WTC11 (cell line): ENCODE results near the gene SUN2. TPM values are rescaled to one million over a fixed set of nuclear protein-coding genes. Genes with fewer than 3 reads are reported as not detected.

Experiments
- ATAC-seq: fragments of 200-7000 bp; cut with Tn5 transposase; 2 replicates; pipeline ENCODE4 v1.10.0; 2021; ENCODE audit warnings: mild to moderate bottlenecking, moderate library complexity
- CTCF ChIA-PET: fragments of 300-600 bp; sonication (Branson Sonifier 250); formaldehyde crosslinking; loops from one replicate; lab custom pipeline; 2021; ENCODE audit warnings: antibody characterized with exemption; lab: Charles Lee
- POLR2A ChIA-PET: fragments of 350-600 bp; sonication (Branson Sonifier 250); formaldehyde crosslinking; loops from one replicate; lab custom pipeline; 2021; ENCODE audit warnings: antibody characterized with exemption; lab: Charles Lee
- DNase-seq: peaks from one replicate; pipeline ENCODE4 v3.0.0; 2021; ENCODE audit warnings: low spot score
- H3K27ac Mint-ChIP-seq: 2 replicates; pipeline ENCODE4 v1.8.0; 2021; ENCODE audit warnings: mixed read lengths
- H3K27me3 Mint-ChIP-seq: 2 replicates; pipeline ENCODE4 v1.8.0; 2021; ENCODE audit warnings: low read depth, mild to moderate bottlenecking, moderate library complexity, mixed read lengths
- H3K36me3 Mint-ChIP-seq: 2 replicates; pipeline ENCODE4 v1.8.0; 2021; ENCODE audit warnings: mixed read lengths
- H3K4me1 Mint-ChIP-seq: 2 replicates; pipeline ENCODE4 v1.8.0; 2022; ENCODE audit warnings: mixed read lengths
- H3K4me3 Mint-ChIP-seq: 2 replicates; pipeline ENCODE4 v1.8.0; 2021; ENCODE audit warnings: mild to moderate bottlenecking, moderate library complexity, mixed read lengths
- H3K9me3 Mint-ChIP-seq: 2 replicates; pipeline ENCODE4 v1.8.0; 2021; ENCODE audit warnings: mixed read lengths
- ATF2 ChIP-seq: sonication (generic); formaldehyde crosslinking; IDR thresholded peaks from 2 replicates; pipeline ENCODE4 v1.8.1; 2022; ENCODE audit warnings: low read depth, missing genetic modification reagents, borderline replicate concordance
- CREB1 ChIP-seq: sonication (generic); formaldehyde crosslinking; IDR thresholded peaks from 2 replicates; pipeline ENCODE4 v1.8.0; 2023; ENCODE audit warnings: mild to moderate bottlenecking, missing genetic modification reagents
- E2F4 ChIP-seq: sonication (generic); formaldehyde crosslinking; IDR thresholded peaks from 2 replicates; pipeline ENCODE4 v1.8.1; 2022; ENCODE audit warnings: low read depth, mild to moderate bottlenecking, moderate library complexity, missing genetic modification reagents, borderline replicate concordance
- ELF4 ChIP-seq: sonication (generic); formaldehyde crosslinking; IDR thresholded peaks from 2 replicates; pipeline ENCODE4 v1.8.1; 2022; ENCODE audit warnings: low read depth, mild to moderate bottlenecking, moderate library complexity, missing genetic modification reagents
- ERG ChIP-seq: fragments of 250-450 bp; sonication (Bioruptor Pico); IDR thresholded peaks from 2 replicates; pipeline ENCODE4 v1.8.0; 2021; ENCODE audit warnings: mild to moderate bottlenecking
- GTF2I ChIP-seq: fragments of 250-450 bp; sonication (Bioruptor Pico); conservative IDR thresholded peaks from 2 replicates; pipeline ENCODE4 v1.4.0; 2021; ENCODE audit warnings: mild to moderate bottlenecking
- HMGA2 ChIP-seq: fragments of 250-450 bp; sonication (Bioruptor Pico); IDR thresholded peaks from 2 replicates; pipeline ENCODE4 v1.4.0; 2021; ENCODE audit warnings: mild to moderate bottlenecking, moderate library complexity
- IRF1 ChIP-seq: sonication (generic); formaldehyde crosslinking; IDR thresholded peaks from 2 replicates; pipeline ENCODE4 v1.8.0; 2023; ENCODE audit warnings: missing genetic modification reagents
- IRF2 ChIP-seq: sonication (generic); formaldehyde crosslinking; IDR thresholded peaks from 2 replicates; pipeline ENCODE4 v1.8.0; 2022; ENCODE audit warnings: low read depth, missing genetic modification reagents, borderline replicate concordance
- JAZF1 ChIP-seq: fragments of 250-450 bp; sonication (Bioruptor Pico); IDR thresholded peaks from 2 replicates; pipeline ENCODE4 v1.9.0; 2021; ENCODE audit warnings: moderate library complexity, mild to moderate bottlenecking, inconsistent platforms
- MAX ChIP-seq: sonication (generic); formaldehyde crosslinking; IDR thresholded peaks from 2 replicates; pipeline ENCODE4 v1.8.0; 2022; ENCODE audit warnings: mild to moderate bottlenecking, missing genetic modification reagents
- NR1H2 ChIP-seq: sonication (generic); formaldehyde crosslinking; IDR thresholded peaks from 2 replicates; pipeline ENCODE4 v1.9.0; 2021; ENCODE audit warnings: mild to moderate bottlenecking, moderate library complexity, missing genetic modification reagents
- OVOL2 ChIP-seq: fragments of 250-450 bp; sonication (Bioruptor Pico); IDR thresholded peaks from 2 replicates; pipeline ENCODE4 v1.9.0; 2021; ENCODE audit warnings: mild to moderate bottlenecking, borderline replicate concordance
- RELA ChIP-seq: sonication (generic); formaldehyde crosslinking; IDR thresholded peaks from 2 replicates; pipeline ENCODE4 v1.8.1; 2022; ENCODE audit warnings: missing genetic modification reagents, mild to moderate bottlenecking, borderline replicate concordance
- RORB ChIP-seq: fragments of 250-450 bp; sonication (Bioruptor Pico); IDR thresholded peaks from 2 replicates; pipeline ENCODE4 v1.9.0; 2021; ENCODE audit warnings: mild to moderate bottlenecking
- STAT6 ChIP-seq: sonication (generic); formaldehyde crosslinking; conservative IDR thresholded peaks from 2 replicates; pipeline ENCODE4 v1.8.1; 2023; ENCODE audit warnings: mild to moderate bottlenecking, low read depth, missing genetic modification reagents, moderate library complexity
- TEAD1 ChIP-seq: sonication (generic); formaldehyde crosslinking; IDR thresholded peaks from 2 replicates; pipeline ENCODE4 v1.8.0; 2022; ENCODE audit warnings: mild to moderate bottlenecking, missing genetic modification reagents
- ZNF121 ChIP-seq: sonication (generic); formaldehyde crosslinking; IDR thresholded peaks from 2 replicates; pipeline ENCODE4 v1.8.0; 2023; ENCODE audit warnings: missing genetic modification reagents
- ZNF219 ChIP-seq: sonication (generic); formaldehyde crosslinking; IDR thresholded peaks from 2 replicates; pipeline ENCODE4 v1.8.0; 2023; ENCODE audit warnings: missing genetic modification reagents, mild to moderate bottlenecking, borderline replicate concordance
- ZNF263 ChIP-seq: sonication (generic); formaldehyde crosslinking; IDR thresholded peaks from 2 replicates; pipeline ENCODE4 v1.8.1; 2022; ENCODE audit warnings: low read depth, mild to moderate bottlenecking, moderate library complexity, missing genetic modification reagents
- ZNF416 ChIP-seq: fragments of 250-450 bp; sonication (Bioruptor Pico); IDR thresholded peaks from 2 replicates; pipeline ENCODE4 v1.9.0; 2021; ENCODE audit warnings: mild to moderate bottlenecking, inconsistent platforms
- ZNF425 ChIP-seq: fragments of 250-450 bp; sonication (Bioruptor Pico); conservative IDR thresholded peaks from 2 replicates; pipeline ENCODE4 v1.9.0; 2021; ENCODE audit warnings: mild to moderate bottlenecking
- total RNA-seq: library from RNA; stranded (reverse); gene quantifications from 3 replicates; pipeline ENCODE4 v1.2.3, GENCODE V29; 2021

The SUN2 gene
- total RNA-seq, 1 experiment from 2014 or later = 30.1 TPM

GRCh38 chr22:38793721-38794466 lies 38.1 kb upstream of the SUN2 start, which contains the start of gene DNAL4 (continued):
- TF ChIP-seq MAX (no peak), HMGA2 (no peak), STAT6 (CRISPR knock-in tag) (no peak), TEAD1 (CRISPR knock-in tag) (no peak), ERG (CRISPR knock-in tag) (no peak), ZNF263 (CRISPR knock-in tag) (no peak), ZNF219 (CRISPR knock-in tag) (no peak), IRF1 (CRISPR knock-in tag) (no peak), ZNF425 (CRISPR knock-in tag) (no peak), CREB1 (CRISPR knock-in tag) (no peak), ZNF121 (no peak), ELF4 (no peak), IRF2 (no peak)

GRCh38 chr22:38793317-38793716 lies 37.5 kb upstream of the SUN2 start:
- ChIA-PET POLR2A (no interaction called here), CTCF (interaction anchor here (0.6 to 2.2 kb wide), 3 partner anchors 25 to 65 kb away, joined by 3 to 7 read pairs (median 4); no protein-coding TSS in a partner anchor)
- H3K27me3 Mint-ChIP-seq = peaks cover 32% of the 10 kb centered on the region
- no peak for DNase-seq
- peak overlapping the region; percentile 56; the same call in 1 of the 2 replicates for H3K27ac Mint-ChIP-seq
- no peak for TF ChIP-seq ERG (CRISPR knock-in tag)
- no peak for TF ChIP-seq E2F4 (CRISPR knock-in tag)
- no peak for TF ChIP-seq ZNF121
- TF ChIP-seq RELA (CRISPR knock-in tag) = no peak
- TF ChIP-seq ZNF219 (CRISPR knock-in tag) = no peak
- TF ChIP-seq MAX = no peak
- TF ChIP-seq NR1H2 (CRISPR knock-in tag) = no peak
- no peak for TF ChIP-seq OVOL2 (CRISPR knock-in tag)
- TF ChIP-seq JAZF1 = no peak
- no peak for TF ChIP-seq GTF2I (CRISPR knock-in tag)
- TF ChIP-seq RORB = no peak
- TF ChIP-seq ATF2 (CRISPR knock-in tag) = no peak
- no peak for TF ChIP-seq ZNF416 (CRISPR knock-in tag)
- no peak for ATAC-seq
- H3K9me3 Mint-ChIP-seq = no peaks in the 10 kb centered on the region
- H3K4me3 Mint-ChIP-seq = peak overlapping the region; percentile 88
- peaks cover 10% of the 10 kb centered on the region for H3K4me1 Mint-ChIP-seq
- H3K36me3 Mint-ChIP-seq = no peaks in the 10 kb centered on the region
